A549 (cell line): ENCODE data around the gene FUOM. TPM values are rescaled to one million over a fixed set of nuclear protein-coding genes. Genes with fewer than 3 reads are reported as not detected.

Experiments used
- ATAC-seq, 2 experiments: fragments of 200-7000 bp in 1 of 2; fragments of >200 bp in 1 of 2; cut with Nextera tagmentation in 1 of 2; cut with Tn5 transposase in 1 of 2; 3 replicates each; pipeline versions ENCODE4 v1.8.0 to v1.9.1; 2018 to 2020; ENCODE audit warnings: mild to moderate bottlenecking in 1 of 2, moderate library complexity in 1 of 2
- CTCF ChIA-PET: fragments of 300-600 bp; sonication (Branson Sonifier 250); formaldehyde crosslinking; extraction: SDS; loops from one replicate; lab custom pipeline; 2021; ENCODE audit warnings: antibody characterized with exemption, inconsistent platforms; lab: Yijun Ruan, JAX
- POLR2A ChIA-PET: fragments of 350-600 bp; formaldehyde crosslinking; extraction: SDS; loops from one replicate; lab custom pipeline; 2021; ENCODE audit warnings: antibody characterized with exemption, inconsistent platforms; lab: Yijun Ruan, JAX
- DNase-seq, 2 experiments: peaks; one replicate each; pipeline versions ENCODE4 v3.0.0 to v3.0.0-alpha.2; 2011 to 2016; ENCODE audit warnings: low read depth in 1 of 2, low spot score in 1 of 2
- FAIRE-seq: peaks from 2 replicates; lab custom pipeline; 2011; peaks lifted over from hg19 to GRCh38; lab: Jason Lieb, UNC
- H3K27ac ChIP-seq, 2 experiments: fragments of >200 bp; sonication (Bioruptor Twin); formaldehyde crosslinking; 3 replicates each; pipeline ENCODE4 v1.5.1; 2016 to 2017
- H3K4me1 ChIP-seq: fragments of >200 bp; sonication (Bioruptor Twin); formaldehyde crosslinking; 3 replicates; pipeline ENCODE4 v1.6.1; 2016
- H3K4me2 ChIP-seq: fragments of >200 bp; sonication (Bioruptor Twin); formaldehyde crosslinking; 3 replicates; pipeline ENCODE4 v1.6.1; 2016
- H3K4me3 ChIP-seq: fragments of >200 bp; sonication (Bioruptor Twin); formaldehyde crosslinking; 3 replicates; pipeline ENCODE4 v1.5.1; 2016
- H3K9me3 ChIP-seq: fragments of >200 bp; sonication (Bioruptor Twin); formaldehyde crosslinking; 3 replicates; pipeline ENCODE4 v1.6.1; 2016
- ATOH8 ChIP-seq: fragments of 250-450 bp; sonication (Bioruptor Pico); IDR thresholded peaks from 2 replicates; pipeline ENCODE4 v1.5.0; 2020; ENCODE audit warnings: low read depth, mild to moderate bottlenecking, moderate library complexity
- BCL3 ChIP-seq: fragments of >200 bp; sonication (Bioruptor Twin); formaldehyde crosslinking; IDR thresholded peaks from 3 replicates; pipeline ENCODE4 v1.6.1; 2016
- CBX2 ChIP-seq: fragments of 200-600 bp; sonication (generic); IDR thresholded peaks from 2 replicates; pipeline ENCODE4 v1.6.1; 2016; ENCODE audit warnings: low read depth, mild to moderate bottlenecking, borderline replicate concordance
- CEBPB ChIP-seq, 2 experiments: fragments of >200 bp in 1 of 2; sonication (Bioruptor Twin) in 1 of 2; formaldehyde crosslinking in 1 of 2; IDR thresholded peaks; 2 replicates each; pipeline ENCODE4 v1.6.1; 2012 to 2016
- CHD2 ChIP-seq: fragments of 150-350 bp; IDR thresholded peaks from 2 replicates; pipeline ENCODE4 v1.6.1; 2014; ENCODE audit warnings: low read length; ENCODE audit not compliant: partially characterized antibody
- E2F6 ChIP-seq: IDR thresholded peaks from 2 replicates; pipeline ENCODE4 v1.6.1; 2012; ENCODE audit warnings: low read depth, borderline replicate concordance
- EP300 ChIP-seq, 2 experiments: fragments of >200 bp; sonication (Bioruptor Twin); formaldehyde crosslinking; IDR thresholded peaks; 2 replicates in 1 of 2; 3 replicates in 1 of 2; pipeline ENCODE4 v1.6.1; 2016 to 2017
- FOSB ChIP-seq: fragments of 250-450 bp; sonication (Bioruptor Pico); IDR thresholded peaks from 2 replicates; pipeline ENCODE4 v1.5.0; 2020; ENCODE audit warnings: mild to moderate bottlenecking, moderate library complexity
- HEYL ChIP-seq: fragments of 250-450 bp; sonication (Bioruptor Pico); IDR thresholded peaks from 2 replicates; pipeline ENCODE4 v1.8.0; 2021; ENCODE audit warnings: mild to moderate bottlenecking, moderate library complexity
- KDM1A ChIP-seq: fragments of 200-600 bp; sonication (generic); IDR thresholded peaks from 2 replicates; pipeline ENCODE4 v1.6.1; 2016; ENCODE audit warnings: low read depth, mild to moderate bottlenecking
- MAFK ChIP-seq: fragments of 450-650 bp; IDR thresholded peaks from 2 replicates; pipeline ENCODE4 v1.6.1; 2014; ENCODE audit not compliant: partially characterized antibody
- MYC ChIP-seq: IDR thresholded peaks from 2 replicates; pipeline ENCODE4 v1.6.1; 2012; ENCODE audit warnings: mild to moderate bottlenecking, inconsistent platforms, low read length, improper control_type of control experiment, borderline replicate concordance
- NPAS2 ChIP-seq: fragments of 250-450 bp; sonication (Bioruptor Pico); IDR thresholded peaks from 2 replicates; pipeline ENCODE4 v1.8.0; 2022; ENCODE audit warnings: mild to moderate bottlenecking, moderate library complexity, borderline replicate concordance
- RAD21 ChIP-seq, 2 experiments: fragments of >200 bp in 1 of 2; sonication (Bioruptor Twin) in 1 of 2; formaldehyde crosslinking in 1 of 2; IDR thresholded peaks in 1 of 2; conservative IDR thresholded peaks in 1 of 2; 2 replicates in 1 of 2; 3 replicates in 1 of 2; pipeline ENCODE4 v1.6.1; 2012 to 2018; ENCODE audit warnings: inconsistent platforms in 1 of 2
- RARB ChIP-seq: fragments of 250-450 bp; sonication (Bioruptor Pico); IDR thresholded peaks from 2 replicates; pipeline ENCODE4 v1.8.0; 2021; ENCODE audit warnings: mild to moderate bottlenecking, moderate library complexity
- SMC3 ChIP-seq: fragments of >200 bp; sonication (Bioruptor Twin); formaldehyde crosslinking; IDR thresholded peaks from 3 replicates; pipeline ENCODE4 v1.6.1; 2018; ENCODE audit warnings: inconsistent platforms
- SREBF2 ChIP-seq: fragments of 450-650 bp; IDR thresholded peaks from 2 replicates; pipeline ENCODE4 v1.6.1; 2014; ENCODE audit warnings: mild to moderate bottlenecking, moderate library complexity
- TFCP2L1 ChIP-seq: fragments of 250-450 bp; sonication (Bioruptor Pico); IDR thresholded peaks from 2 replicates; pipeline ENCODE4 v1.5.0; 2021; ENCODE audit warnings: mild to moderate bottlenecking
- USF2 ChIP-seq: fragments of 450-650 bp; IDR thresholded peaks from 2 replicates; pipeline ENCODE4 v1.6.1; 2014; ENCODE audit warnings: antibody characterized with exemption
- WGBS: methylation state at CpG from one replicate; pipeline ENCODE4 v1.1.6; 2017; ENCODE audit errors: missing lambda C conversion rate; 5-methylcytosine and 5-hydroxymethylcytosine counted together
- polyA plus RNA-seq, 4 experiments: library from polyadenylated mRNA; depleted of rRNA in 3 of 4; stranded (reverse); fragments of >200 nt; fragmentation: RNase III in 1 of 4; extraction: RNeasy Plus Mini Kit Qiagen cat#74134 plus additional on column Dnase treatment in 1 of 4; gene quantifications; 2 replicates in 3 of 4; 3 replicates in 1 of 4; pipeline ENCODE4 v1.2.3, GENCODE V29; 2011 to 2017
- TF ChIP-seq, protein P1 (sequence below): fragments of 150-350 bp; IDR thresholded peaks from 2 replicates; pipeline ENCODE4 v1.6.1; 2014; ENCODE audit warnings: low read depth, mild to moderate bottlenecking, low read length
- TF ChIP-seq, protein P2 (sequence below): fragments of 200-600 bp; sonication (generic); IDR thresholded peaks from 2 replicates; pipeline ENCODE4 v1.6.1; 2016; ENCODE audit warnings: antibody characterized with exemption, mild to moderate bottlenecking, moderate library complexity
- TF ChIP-seq, protein P3 (sequence below): fragments of 250-450 bp; sonication (Bioruptor Pico); IDR thresholded peaks from 2 replicates; pipeline ENCODE4 v1.5.0; 2021; ENCODE audit warnings: mild to moderate bottlenecking, moderate library complexity, borderline replicate concordance

The FUOM gene
- polyA plus RNA-seq, 2 of the 4 experiments (the other 2 are of a cell fraction) = 6.8 to 8.1 TPM

- no peak overlapping the region for H3K27ac ChIP-seq
- no peak for FAIRE-seq
- POLR2A ChIA-PET = no interaction called here
- ATAC-seq = no peak
- CTCF ChIA-PET = interaction anchor here (3.9 kb wide), 1 partner anchor 37 kb away, joined by 15 read pairs; no protein-coding TSS in a partner anchor
- WGBS = 94% methylated on average over 10 of the region's 13 CpGs
- no peak overlapping the region for H3K4me2 ChIP-seq
- H3K9me3 ChIP-seq = no peaks in the 10 kb centered on the region
- DNase-seq = no peak
- peaks cover 1% of the 10 kb centered on the region; the same call in 2 of the 3 replicates for H3K4me1 ChIP-seq
- no peak overlapping the region for H3K4me3 ChIP-seq
- TF ChIP-seq, protein P1, sequence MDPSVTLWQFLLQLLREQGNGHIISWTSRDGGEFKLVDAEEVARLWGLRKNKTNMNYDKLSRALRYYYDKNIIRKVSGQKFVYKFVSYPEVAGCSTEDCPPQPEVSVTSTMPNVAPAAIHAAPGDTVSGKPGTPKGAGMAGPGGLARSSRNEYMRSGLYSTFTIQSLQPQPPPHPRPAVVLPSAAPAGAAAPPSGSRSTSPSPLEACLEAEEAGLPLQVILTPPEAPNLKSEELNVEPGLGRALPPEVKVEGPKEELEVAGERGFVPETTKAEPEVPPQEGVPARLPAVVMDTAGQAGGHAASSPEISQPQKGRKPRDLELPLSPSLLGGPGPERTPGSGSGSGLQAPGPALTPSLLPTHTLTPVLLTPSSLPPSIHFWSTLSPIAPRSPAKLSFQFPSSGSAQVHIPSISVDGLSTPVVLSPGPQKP = no peak
- TF ChIP-seq SREBF2 (no peak), RARB (CRISPR knock-in tag) (no peak), CBX2 (no peak), RAD21 (conservative IDR thresholded peaks at IDR 0.05 in 1 of 2, IDR thresholded peaks at IDR 0.05 in 1 of 2) (no peak), USF2 (no peak), NPAS2 (CRISPR knock-in tag) (no peak), CEBPB (IDR thresholded peaks at IDR 0.05) (no peak), KDM1A (no peak), E2F6 (no peak), HEYL (CRISPR knock-in tag) (no peak)
- TF ChIP-seq, protein P2, sequence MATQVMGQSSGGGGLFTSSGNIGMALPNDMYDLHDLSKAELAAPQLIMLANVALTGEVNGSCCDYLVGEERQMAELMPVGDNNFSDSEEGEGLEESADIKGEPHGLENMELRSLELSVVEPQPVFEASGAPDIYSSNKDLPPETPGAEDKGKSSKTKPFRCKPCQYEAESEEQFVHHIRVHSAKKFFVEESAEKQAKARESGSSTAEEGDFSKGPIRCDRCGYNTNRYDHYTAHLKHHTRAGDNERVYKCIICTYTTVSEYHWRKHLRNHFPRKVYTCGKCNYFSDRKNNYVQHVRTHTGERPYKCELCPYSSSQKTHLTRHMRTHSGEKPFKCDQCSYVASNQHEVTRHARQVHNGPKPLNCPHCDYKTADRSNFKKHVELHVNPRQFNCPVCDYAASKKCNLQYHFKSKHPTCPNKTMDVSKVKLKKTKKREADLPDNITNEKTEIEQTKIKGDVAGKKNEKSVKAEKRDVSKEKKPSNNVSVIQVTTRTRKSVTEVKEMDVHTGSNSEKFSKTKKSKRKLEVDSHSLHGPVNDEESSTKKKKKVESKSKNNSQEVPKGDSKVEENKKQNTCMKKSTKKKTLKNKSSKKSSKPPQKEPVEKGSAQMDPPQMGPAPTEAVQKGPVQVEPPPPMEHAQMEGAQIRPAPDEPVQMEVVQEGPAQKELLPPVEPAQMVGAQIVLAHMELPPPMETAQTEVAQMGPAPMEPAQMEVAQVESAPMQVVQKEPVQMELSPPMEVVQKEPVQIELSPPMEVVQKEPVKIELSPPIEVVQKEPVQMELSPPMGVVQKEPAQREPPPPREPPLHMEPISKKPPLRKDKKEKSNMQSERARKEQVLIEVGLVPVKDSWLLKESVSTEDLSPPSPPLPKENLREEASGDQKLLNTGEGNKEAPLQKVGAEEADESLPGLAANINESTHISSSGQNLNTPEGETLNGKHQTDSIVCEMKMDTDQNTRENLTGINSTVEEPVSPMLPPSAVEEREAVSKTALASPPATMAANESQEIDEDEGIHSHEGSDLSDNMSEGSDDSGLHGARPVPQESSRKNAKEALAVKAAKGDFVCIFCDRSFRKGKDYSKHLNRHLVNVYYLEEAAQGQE = no peak
Measured at GRCh38 chr10:133366751-133367150, 8.9 kb upstream of the FUOM start.

GRCh38 chr10:133366130-133366478 lies 8.3 kb upstream of the FUOM start:
- FAIRE-seq = no peak
- ChIA-PET POLR2A (no interaction called here), CTCF (interaction anchor here (1.1 to 3.9 kb wide), 2 partner anchors 37 to 52 kb away, joined by 3 to 15 read pairs; no protein-coding TSS in a partner anchor)
- Histone ChIP-seq H3K4me3 (no peak overlapping the region), H3K27ac (no peak overlapping the region), H3K9me3 (no peaks in the 10 kb centered on the region), H3K4me2 (no peak overlapping the region), H3K4me1 (no peaks in the 10 kb centered on the region)
- no peak for DNase-seq
- WGBS = 84% methylated on average over 17 of the region's 17 CpGs
- no peak for ATAC-seq
- TF ChIP-seq SMC3 = no peak
- TF ChIP-seq ATOH8 (CRISPR knock-in tag) = no peak
- no peak for TF ChIP-seq MYC
- no peak for TF ChIP-seq CHD2
- no peak for TF ChIP-seq TFCP2L1 (CRISPR knock-in tag)
- TF ChIP-seq, protein P2 = no peak
- TF ChIP-seq BCL3 = no peak
- TF ChIP-seq, protein P3, sequence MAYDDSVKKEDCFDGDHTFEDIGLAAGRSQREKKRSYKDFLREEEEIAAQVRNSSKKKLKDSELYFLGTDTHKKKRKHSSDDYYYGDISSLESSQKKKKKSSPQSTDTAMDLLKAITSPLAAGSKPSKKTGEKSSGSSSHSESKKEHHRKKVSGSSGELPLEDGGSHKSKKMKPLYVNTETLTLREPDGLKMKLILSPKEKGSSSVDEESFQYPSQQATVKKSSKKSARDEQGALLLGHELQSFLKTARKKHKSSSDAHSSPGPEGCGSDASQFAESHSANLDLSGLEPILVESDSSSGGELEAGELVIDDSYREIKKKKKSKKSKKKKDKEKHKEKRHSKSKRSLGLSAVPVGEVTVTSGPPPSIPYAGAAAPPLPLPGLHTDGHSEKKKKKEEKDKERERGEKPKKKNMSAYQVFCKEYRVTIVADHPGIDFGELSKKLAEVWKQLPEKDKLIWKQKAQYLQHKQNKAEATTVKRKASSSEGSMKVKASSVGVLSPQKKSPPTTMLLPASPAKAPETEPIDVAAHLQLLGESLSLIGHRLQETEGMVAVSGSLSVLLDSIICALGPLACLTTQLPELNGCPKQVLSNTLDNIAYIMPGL (CRISPR knock-in tag) = no peak
- no peak for TF ChIP-seq MAFK
- no peak for TF ChIP-seq FOSB (CRISPR knock-in tag)
- TF ChIP-seq EP300 (IDR thresholded peaks at IDR 0.05) = no peak
- TF ChIP-seq SREBF2 = no peak
